ENCODE measurements around the gene MRPL28. TPM values are rescaled to one million over a fixed set of nuclear protein-coding genes. Genes with fewer than 3 reads are reported as not detected.
"Not testable (repeated sequence)": the region's sequence is repeated elsewhere in the genome, so short reads cannot be mapped to it uniquely, and the experiment has no call there.

Gene MRPL28
- polyA plus RNA-seq, 1 of the 3 experiments (the other 2 are of a cell fraction), result 320 TPM

- 90% methylated on average over 20 of the region's 20 CpGs for WGBS (ENCODE audit: low lambda C conversion rate)
- DNase-seq; H3K4me1 ChIP-seq (ENCODE audit: control insufficient read depth in 1 of 2, insufficient read depth in 2 of 2, low read depth in 1 of 2, low read length in 1 of 2); H3K27ac ChIP-seq (ENCODE audit: low read depth in 2 of 2, low read length in 1 of 2); H3K9me3 ChIP-seq; H3K9ac ChIP-seq; H3K27me3 ChIP-seq (ENCODE audit: insufficient read depth); H3K79me2 ChIP-seq (ENCODE audit: insufficient read depth); H2AFZ ChIP-seq (ENCODE audit: low read depth); H4K20me1 ChIP-seq (ENCODE audit: insufficient read depth); H3K4me3 ChIP-seq (ENCODE audit: low read depth in 2 of 2, low read length in 1 of 2); H3K9me2 ChIP-seq; H3K36me3 ChIP-seq (replicated peaks in 1 of 2; ENCODE audit: control insufficient read depth in 1 of 2, insufficient read depth in 2 of 2, low read length in 1 of 2); POLR2A ChIA-PET; H3K4me2 ChIP-seq; H3F3A ChIP-seq (replicated peaks; ENCODE audit: insufficient read depth): not testable (repeated sequence)
- CTCF ChIA-PET, result interaction anchor here (0.6 to 1.9 kb wide), 3 partner anchors 99 to 286 kb away, joined by 3 to 5 read pairs (median 4); no protein-coding TSS in a partner anchor
These were observed 17.7 kb upstream of the MRPL28 start for GRCh38 chr16:387761-388666.

- H4K20me1 ChIP-seq (ENCODE audit: insufficient read depth), result no peaks in the 10 kb centered on the region
- peaks cover 4% of the 10 kb centered on the region for H3F3A ChIP-seq (replicated peaks; ENCODE audit: insufficient read depth)
- H3K4me2 ChIP-seq, result no peak overlapping the region
- no peak overlapping the region for H3K27ac ChIP-seq (ENCODE audit: low read depth in 2 of 2, low read length in 1 of 2)
- H3K9ac ChIP-seq, result no peak overlapping the region
- POLR2A ChIA-PET, result no interaction called here
- no peaks in the 10 kb centered on the region for H3K27me3 ChIP-seq (ENCODE audit: insufficient read depth)
- no peak for DNase-seq
- no peak overlapping the region for H2AFZ ChIP-seq (ENCODE audit: low read depth)
- no peaks in the 10 kb centered on the region for H3K79me2 ChIP-seq (ENCODE audit: insufficient read depth)
- CTCF ChIA-PET, result interaction anchor here (0.6 to 1.9 kb wide), 6 partner anchors 11 to 269 kb away, joined by 3 to 5 read pairs (median 4); no protein-coding TSS in a partner anchor
- H3K4me1 ChIP-seq (ENCODE audit: control insufficient read depth in 1 of 2, insufficient read depth in 2 of 2, low read depth in 1 of 2, low read length in 1 of 2), result peaks cover 0 to 5% of the 10 kb centered on the region in 2 experiments; a peak in 1 of 4 replicates
- 94% methylated on average over 19 of the region's 19 CpGs for WGBS (ENCODE audit: low lambda C conversion rate)
- H3K9me3 ChIP-seq, result no peaks in the 10 kb centered on the region
- H3K4me3 ChIP-seq (ENCODE audit: low read depth in 2 of 2, low read length in 1 of 2), result no peak overlapping the region
- no peaks in the 10 kb centered on the region for H3K9me2 ChIP-seq
- H3K36me3 ChIP-seq (replicated peaks in 1 of 2; ENCODE audit: control insufficient read depth in 1 of 2, insufficient read depth in 2 of 2, low read length in 1 of 2), result no peaks in the 10 kb centered on the region
- TF ChIP-seq ZBTB33 (IDR thresholded peaks at IDR 0.05; ENCODE audit: borderline replicate concordance, low read depth) (no peak), CTCF (IDR thresholded peaks at IDR 0.05) (peak; percentile 35), RAD21 (IDR thresholded peaks at IDR 0.05; ENCODE audit: low read length) (peak; percentile 45), TAF1 (IDR thresholded peaks at IDR 0.05; ENCODE audit: borderline replicate concordance, low read depth, low read length) (no peak), FOXJ3 (CRISPR knock-in tag; IDR thresholded peaks at IDR 0.05) (no peak), RXRA (IDR thresholded peaks at IDR 0.05; ENCODE audit: borderline replicate concordance, low read depth) (no peak), CHD2 (IDR thresholded peaks at IDR 0.05; ENCODE audit: low read length, partially characterized antibody) (no peak), PBX3 (IDR thresholded peaks at IDR 0.05) (no peak), EZH2phosphoT487 (IDR thresholded peaks at IDR 0.05; ENCODE audit: borderline replicate concordance, low read depth) (no peak)
These were observed 16.4 kb upstream of the MRPL28 start for GRCh38 chr16:386641-387156.

Data from SK-N-SH (cell line).